Mammary epithelial cell (primary cell): ENCODE results near the gene FBXO10.

Experiments
- CTCF ChIP-seq, 2 donors: IDR thresholded peaks in 1 of 2; conservative IDR thresholded peaks in 1 of 2; 2 replicates each; pipeline ENCODE4 v1.5.1; 2011 to 2012; ENCODE audit warnings: inconsistent platforms in 2 of 2, low read length in 2 of 2, mild to moderate bottlenecking in 2 of 2, control low read depth in 1 of 2, low read depth in 1 of 2; ENCODE audit not compliant: insufficient read depth in 1 of 2; ENCODE audit errors: extremely low read depth in 1 of 2
- EZH2 ChIP-seq: IDR thresholded peaks from 2 replicates; pipeline ENCODE4 v1.6.1; 2012; ENCODE audit warnings: low read length, inconsistent platforms, borderline replicate concordance

- TF ChIP-seq CTCF (conservative IDR thresholded peaks at IDR 0.05 in 1 of 2, IDR thresholded peaks at IDR 0.05 in 1 of 2; ENCODE audit: extremely low read depth in 1 of 2, insufficient read depth in 1 of 2, low read depth in 1 of 2, low read length in 2 of 2) (no peak), EZH2 (no peak)
These were observed 12.2 kb downstream of the FBXO10 start for GRCh38 chr9:37563806-37564513.
